Keratinocyte (primary cell): Measurements from ENCODE around the gene HELB.

Experiments
- CTCF ChIP-seq, 3 experiments: IDR thresholded peaks in 1 of 3; conservative IDR thresholded peaks in 1 of 3; optimal IDR thresholded peaks in 1 of 3; 2 replicates in 2 of 3; 3 replicates in 1 of 3; pipeline versions ENCODE3 to v1.5.1; 2011; ENCODE audit warnings: low read length in 3 of 3, mild to moderate bottlenecking in 3 of 3, moderate library complexity in 2 of 3, control low read depth in 1 of 3, inconsistent platforms in 1 of 3; ENCODE audit not compliant: insufficient read depth in 2 of 3; ENCODE audit errors: extremely low read depth in 1 of 3
- EZH2 ChIP-seq: IDR thresholded peaks from one replicate; pipeline ENCODE4 v1.6.1; 2012; ENCODE audit warnings: inconsistent platforms, mild to moderate bottlenecking, low read length, moderate library complexity

- no peak for TF ChIP-seq CTCF (optimal IDR thresholded peaks at IDR 0.05 in 1 of 3, IDR thresholded peaks at IDR 0.05 in 1 of 3, conservative IDR thresholded peaks at IDR 0.05 in 1 of 3; ENCODE audit: extremely low read depth in 1 of 3, insufficient read depth in 2 of 3, low read length in 3 of 3)
- TF ChIP-seq EZH2, result no peak
Measured at GRCh38 chr12:66287275-66287674, 15.0 kb upstream of the HELB start.
